NCI-H774 (cell line): Measurements from ENCODE around the gene GLYR1.
A peak's percentile ranks its signal among the peaks of the same experiment; 100 is the strongest.
"Not testable (repeated sequence)": the region's sequence is repeated elsewhere in the genome, so short reads cannot be mapped to it uniquely, and the experiment has no call there.

Experiments
- DNase-seq: peaks from one replicate; lab custom pipeline; 2025; lab: John Stamatoyannopoulos, UW

The GLYR1 gene

GRCh38 chr16:4846901-4847773, at the start of gene GLYR1, which contains the start of gene UBN1:
Gene GLYR1, minus strand, starts transcription at chr16:4847288. Its CDS starts 23 bp downstream, at chr16:4847265.
Gene UBN1, plus strand, starts transcription at chr16:4847481. Its CDS starts 5,437 bp downstream, at chr16:4852918.
- peak; percentile 96 for DNase-seq

DNA sequence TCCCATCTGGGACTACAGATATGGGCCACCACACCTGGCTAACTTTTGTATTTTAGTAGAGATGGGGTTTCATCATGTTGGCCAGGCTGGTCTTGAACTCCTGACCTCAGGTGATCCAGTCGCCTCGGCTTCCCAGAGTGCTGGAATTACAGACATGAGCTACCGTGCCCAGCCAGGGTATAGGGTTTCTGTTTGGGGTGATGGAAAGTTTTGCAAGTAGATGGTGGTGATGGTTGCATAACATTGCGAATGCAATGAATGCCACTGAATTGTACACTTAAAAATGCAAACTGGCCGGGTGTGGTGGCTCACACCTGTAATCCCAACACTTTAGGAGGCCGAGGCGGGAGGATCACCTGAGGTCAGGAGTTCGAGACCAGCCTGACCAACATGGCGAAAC, 49.7 kb upstream of the GLYR1 start:
- DNase-seq, result not testable (repeated sequence)

GRCh38 chr16:4895366-4895765, 48.3 kb upstream of the GLYR1 start:
- no peak for DNase-seq

DNA sequence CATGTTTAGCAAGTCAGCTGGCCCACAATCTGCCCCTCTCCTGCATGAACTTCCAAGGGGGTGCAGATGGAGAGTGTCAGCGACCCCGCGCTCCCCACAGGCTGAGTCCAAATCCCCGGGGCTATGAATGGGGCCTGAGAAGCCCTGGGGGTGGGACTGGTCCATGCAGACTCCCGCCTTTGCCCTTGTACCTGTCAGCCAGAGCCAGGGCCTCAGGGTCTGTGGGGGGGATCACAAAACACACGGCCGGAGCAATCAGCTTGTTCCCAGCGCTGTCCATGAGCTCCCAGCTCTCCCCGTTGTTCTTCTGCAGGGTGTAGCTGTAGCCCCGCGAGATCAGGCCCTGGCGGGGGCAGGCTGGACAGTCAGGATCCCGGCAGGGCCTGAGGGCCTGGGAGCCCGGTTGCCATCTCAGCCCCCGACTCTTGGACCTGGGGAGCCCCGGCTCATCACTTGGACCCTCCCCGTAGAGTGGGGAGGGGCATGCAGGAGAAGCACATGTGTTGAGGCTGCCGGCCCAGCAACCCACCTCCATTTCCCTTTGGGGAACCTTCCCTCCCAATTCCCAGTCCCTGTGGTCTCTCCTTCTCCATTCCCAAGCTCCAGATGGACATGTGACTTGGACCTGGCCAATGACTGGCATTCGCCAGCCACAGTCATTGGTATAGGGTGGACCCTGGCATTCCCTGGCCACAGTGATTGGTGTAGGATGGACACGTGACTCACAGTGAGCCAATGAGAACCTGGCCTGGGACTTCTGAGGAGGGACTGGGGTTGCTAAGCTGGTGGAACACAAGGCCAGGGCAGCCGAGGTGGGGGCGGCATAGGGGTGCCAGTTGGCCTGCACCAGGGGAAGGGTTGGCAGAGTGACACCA, 47.4 kb upstream of the GLYR1 start:
- no peak for DNase-seq

- DNase-seq, result no peak
These were observed 46.2 kb upstream of the GLYR1 start for GRCh38 chr16:4893103-4893862.

GRCh38 chr16:4892361-4893102, 45.4 kb upstream of the GLYR1 start:
- DNase-seq, result no peak

DNA sequence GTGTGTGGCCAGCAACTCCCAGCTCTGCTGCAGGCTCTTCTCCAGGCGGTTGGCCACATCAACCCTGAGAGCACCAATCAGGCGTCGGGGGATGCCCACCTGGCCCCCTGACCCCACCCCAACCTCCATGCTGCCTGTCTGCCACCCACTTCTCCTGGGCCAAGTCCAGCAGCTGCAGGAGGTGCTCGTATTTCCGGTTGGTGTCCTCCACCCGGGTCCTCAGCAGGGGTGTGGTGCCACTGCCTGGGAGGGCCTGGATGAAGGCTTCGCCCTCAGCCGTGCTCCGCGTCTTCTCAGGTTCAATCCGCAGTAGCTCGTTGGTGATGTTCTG, 44.8 kb upstream of the GLYR1 start:
- DNase-seq, result no peak

DNA sequence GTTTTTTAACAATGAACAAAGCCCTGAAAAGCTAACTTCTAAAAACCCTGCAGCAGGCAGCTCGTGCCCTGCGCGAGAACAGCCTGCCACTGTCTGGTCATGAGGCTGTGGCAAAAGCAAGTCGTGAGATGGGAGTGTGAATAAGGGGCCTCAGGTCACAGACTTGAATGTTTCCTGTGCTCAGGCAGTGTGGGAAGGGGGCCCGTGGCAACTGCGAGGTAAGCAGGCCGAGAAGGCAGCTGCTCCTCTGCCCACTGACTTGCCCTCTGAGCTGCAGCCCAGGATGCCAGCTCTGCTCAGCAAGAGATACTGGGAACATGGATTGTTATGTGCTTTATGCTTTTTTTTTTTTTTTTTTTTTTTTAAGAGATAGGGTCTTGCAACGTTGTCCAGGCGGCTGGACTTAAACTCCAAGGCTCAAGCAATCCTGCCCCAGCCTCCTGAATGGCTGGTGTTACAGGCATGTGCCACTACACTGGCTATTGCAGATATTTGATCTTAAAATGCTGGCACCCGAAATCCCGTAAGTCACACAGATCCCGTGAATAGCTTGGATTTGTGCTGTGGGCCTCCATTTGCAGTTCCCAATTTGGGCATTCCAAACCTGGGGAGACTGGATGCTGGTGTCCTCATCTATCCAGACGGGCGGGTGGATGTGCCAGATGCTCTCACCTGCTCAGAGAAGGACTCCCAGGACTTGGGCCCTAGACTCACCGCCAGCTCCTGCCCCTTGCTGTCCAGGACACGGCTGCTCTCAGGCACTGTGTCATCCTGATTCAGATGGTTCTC, 44.2 kb upstream of the GLYR1 start:
- no peak for DNase-seq

GRCh38 chr16:4890686-4891085, 43.6 kb upstream of the GLYR1 start:
- no peak for DNase-seq

GRCh38 chr16:4890026-4890425, 42.9 kb upstream of the GLYR1 start:
- no peak for DNase-seq

DNA sequence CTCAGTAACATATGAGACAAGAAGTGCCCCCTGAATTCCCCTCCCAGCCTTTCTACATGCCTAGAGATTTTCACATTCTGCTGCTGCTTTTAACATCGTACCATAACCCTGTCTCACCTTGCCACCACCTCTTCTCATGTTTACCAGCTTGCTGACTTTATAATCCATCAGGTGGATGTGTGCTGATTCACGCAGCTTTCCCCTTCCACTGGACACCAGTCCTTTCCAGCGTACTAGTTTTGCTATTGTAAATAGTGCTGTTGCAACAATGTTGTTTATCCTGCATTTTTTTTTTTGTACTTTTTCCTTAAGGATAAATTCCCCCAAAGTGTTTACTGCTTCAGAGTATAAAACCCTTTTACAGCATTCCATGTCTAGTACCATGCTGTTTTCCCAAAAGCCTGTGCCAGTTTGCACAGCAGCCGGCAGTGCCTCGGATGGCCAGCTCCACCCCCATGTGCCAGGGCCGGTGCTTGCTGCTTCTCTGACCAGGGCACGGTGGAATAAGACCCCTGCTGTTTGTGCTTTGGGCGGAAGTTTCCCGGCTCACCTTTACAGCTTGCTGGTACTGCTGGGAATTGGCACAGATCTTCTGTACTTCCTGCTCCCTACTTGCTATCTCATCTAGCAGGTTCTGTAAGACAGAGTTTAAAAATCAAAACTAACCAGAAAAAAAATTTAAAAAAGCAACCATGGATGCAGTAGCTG, 41.5 kb upstream of the GLYR1 start:
- DNase-seq, result no peak

GRCh38 chr16:4886151-4886550, 39.1 kb upstream of the GLYR1 start:
- no peak for DNase-seq

GRCh38 chr16:4884972-4885874, 38.1 kb upstream of the GLYR1 start:
- no peak for DNase-seq

DNA sequence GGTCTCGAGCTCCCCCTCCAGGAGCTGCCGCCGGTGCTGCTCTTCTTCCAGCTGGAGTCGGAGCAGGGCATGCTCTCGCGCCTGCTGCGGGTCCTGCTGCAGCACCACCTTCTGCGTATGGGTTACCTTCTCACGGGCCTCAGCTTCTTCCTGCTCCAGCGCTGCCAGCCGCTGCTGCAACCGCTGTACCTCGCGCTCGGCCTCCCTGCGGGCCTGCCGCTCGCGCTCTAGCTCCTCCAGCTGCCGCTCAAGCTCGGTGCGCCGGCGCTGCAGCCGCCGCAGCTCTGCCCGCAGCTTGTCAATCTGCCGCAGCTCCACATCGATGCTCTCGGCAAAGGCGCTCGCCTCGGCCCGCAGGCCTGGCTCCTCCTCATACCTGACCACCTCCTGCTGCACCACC, 37.1 kb upstream of the GLYR1 start:
- DNase-seq, result no peak

DNA sequence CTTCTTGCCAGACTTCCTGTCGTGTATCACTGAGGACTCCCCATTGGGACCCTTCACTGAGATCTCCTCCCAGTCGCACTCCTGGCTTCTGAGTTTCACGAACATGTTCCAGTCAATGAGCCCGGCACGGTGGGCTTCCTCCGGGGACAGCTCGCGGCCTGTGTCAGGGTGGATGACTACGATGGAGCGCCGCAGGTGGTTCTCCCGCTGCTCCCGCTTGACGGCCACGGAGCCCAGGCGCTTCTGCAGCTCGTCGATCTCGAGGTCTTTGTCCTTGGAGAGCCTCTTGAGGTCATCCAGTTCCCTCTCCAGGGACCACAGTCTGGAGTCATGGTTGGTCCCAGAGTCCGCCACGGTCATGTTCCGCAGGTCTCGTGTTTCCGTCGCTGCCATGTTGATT, 36.4 kb upstream of the GLYR1 start:
- no peak for DNase-seq

DNA sequence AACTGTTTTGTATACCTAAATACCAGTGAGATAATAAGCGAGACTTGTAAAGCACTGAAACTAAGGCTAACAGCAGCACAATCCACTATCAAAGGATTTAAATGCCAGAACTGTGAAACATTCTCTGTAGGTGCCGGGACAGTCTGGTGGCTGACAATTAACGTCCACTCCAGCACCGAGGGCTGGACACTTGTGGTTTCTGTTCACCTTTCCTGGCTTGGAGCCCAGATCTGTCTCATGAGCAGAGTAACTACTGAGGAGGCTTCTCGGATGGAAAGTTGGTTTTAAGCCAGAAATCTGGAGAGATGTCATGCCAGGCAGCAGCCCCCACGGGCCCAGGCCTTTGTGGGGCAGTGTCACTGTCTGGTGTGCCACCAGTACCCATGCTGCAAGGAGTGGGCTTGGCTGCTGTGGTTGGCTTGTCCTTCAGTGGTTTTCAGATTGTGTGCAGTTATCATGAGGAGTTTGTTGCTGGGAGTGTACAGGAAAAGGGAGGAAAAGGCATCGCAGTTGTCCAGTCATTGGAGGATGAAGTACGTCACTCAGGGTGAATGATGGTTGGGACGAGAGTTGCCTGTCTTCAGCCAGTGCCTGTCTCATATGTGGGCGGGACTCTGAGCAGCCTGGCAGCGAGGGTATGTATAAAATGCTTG, 35.7 kb upstream of the GLYR1 start:
- DNase-seq, result no peak

GRCh38 chr16:4882000-4882632, 35.0 kb upstream of the GLYR1 start:
- DNase-seq, result no peak

DNA sequence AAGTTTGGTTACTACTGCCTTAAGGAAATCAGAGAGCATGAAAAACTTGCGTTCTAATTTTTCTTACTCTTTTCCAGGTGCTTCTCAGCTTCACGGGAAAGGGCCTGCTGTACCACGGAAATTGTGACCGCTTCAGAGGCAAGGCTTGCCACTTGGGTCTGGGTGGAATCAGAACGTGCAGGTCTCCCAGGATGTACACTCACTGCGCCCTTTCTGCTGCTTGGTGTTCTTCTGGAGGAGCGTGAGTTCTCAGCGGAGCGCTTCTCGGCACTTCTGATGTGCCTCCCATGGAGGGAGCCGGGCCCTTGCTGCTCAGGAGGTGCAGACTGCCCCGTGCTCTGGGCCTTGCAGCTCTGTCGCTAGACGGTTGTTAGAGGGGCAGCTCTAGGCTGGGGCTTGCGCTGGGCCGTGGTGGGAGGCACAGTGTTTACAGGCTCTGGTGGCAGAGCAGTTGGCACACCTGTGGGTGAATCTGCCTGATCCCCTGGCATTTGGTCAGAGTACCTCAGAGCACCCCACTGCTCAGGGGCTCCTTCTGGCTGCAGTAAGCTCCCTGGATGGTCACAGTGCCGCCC, 33.0 kb upstream of the GLYR1 start:
- DNase-seq, result no peak
